NCI-H2081 (cell line): ENCODE measurements around the gene TIMM17A.

Source experiments
- DNase-seq, 2 experiments: peaks; one replicate each; lab custom pipeline; 2025; lab: John Stamatoyannopoulos, UW

The TIMM17A gene

DNA sequence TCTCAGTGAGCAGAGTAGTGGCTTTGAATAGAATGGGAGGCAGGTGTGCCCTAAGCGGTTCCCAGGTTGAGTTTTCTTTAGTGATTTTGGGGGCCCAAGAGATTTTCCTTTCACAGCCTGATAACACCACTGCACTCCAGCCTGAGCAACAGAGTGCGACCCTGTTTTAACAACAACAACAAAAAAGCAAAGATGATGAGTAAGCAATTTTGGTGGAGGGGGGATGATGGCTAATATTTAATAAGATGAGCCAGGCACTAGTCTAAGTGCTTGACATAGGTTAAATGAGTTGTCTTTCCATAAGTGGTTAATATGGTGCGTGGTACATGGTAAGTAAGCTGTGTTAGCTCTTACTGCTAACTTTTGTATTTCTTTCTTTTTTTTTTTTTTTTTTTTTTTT is 29.1 kb downstream of the TIMM17A start:
- DNase-seq, result no peak

- DNase-seq, result no peak
These were observed 30.1 kb downstream of the TIMM17A start for GRCh38 chr1:201985355-201985754.

- DNase-seq, result no peak
These were observed 33.3 kb downstream of the TIMM17A start for GRCh38 chr1:201988601-201989000.

GRCh38 chr1:201989354-201990128 is 34.2 kb downstream of the TIMM17A start:
- no peak for DNase-seq

- DNase-seq, result no peak
These were observed 35.1 kb downstream of the TIMM17A start for GRCh38 chr1:201990427-201990826.

- DNase-seq, result peak; percentile 80 to 88
These were observed 44.4 kb downstream of the TIMM17A start for GRCh38 chr1:201999625-202000238.

DNA sequence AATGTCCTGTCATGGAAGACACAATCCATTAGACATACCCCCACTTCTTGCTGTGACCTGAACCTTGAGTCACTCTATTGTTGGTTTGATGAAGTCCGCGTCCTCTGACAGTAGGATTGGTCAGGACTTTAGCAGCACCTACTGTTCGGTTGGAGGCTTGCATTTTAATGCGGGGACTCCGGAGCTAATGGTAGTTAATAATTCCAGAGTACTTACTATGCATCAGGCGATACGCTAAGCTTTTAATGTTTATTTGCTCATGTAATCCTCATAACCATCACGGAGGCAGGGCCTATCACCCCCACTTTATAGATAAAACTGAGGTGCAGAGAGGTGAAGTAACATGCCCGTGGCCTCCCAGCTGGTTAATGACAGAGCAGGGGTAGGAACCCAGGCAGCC is 47.2 kb downstream of the TIMM17A start:
- DNase-seq, result no peak

DNA sequence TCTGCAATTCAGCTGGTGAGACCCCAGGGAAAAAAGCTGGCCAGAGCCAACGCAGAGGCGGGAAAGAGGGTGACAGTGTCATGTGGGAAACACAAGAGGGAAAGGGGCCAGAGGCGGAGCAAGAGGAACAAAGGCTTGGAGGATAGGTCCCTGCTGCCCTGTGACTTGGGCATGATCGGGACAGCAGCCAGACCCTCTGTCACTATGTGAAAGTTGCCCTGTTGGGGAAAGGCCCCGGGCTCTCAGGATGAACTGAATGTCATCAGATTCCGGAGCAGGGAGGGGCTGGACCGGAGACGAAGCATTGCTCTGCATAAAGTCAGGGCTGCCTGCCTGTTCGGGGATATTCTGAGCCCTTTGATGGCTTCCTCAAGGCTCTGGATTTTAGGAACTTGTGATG is 49.4 kb downstream of the TIMM17A start:
- no peak for DNase-seq

DNA sequence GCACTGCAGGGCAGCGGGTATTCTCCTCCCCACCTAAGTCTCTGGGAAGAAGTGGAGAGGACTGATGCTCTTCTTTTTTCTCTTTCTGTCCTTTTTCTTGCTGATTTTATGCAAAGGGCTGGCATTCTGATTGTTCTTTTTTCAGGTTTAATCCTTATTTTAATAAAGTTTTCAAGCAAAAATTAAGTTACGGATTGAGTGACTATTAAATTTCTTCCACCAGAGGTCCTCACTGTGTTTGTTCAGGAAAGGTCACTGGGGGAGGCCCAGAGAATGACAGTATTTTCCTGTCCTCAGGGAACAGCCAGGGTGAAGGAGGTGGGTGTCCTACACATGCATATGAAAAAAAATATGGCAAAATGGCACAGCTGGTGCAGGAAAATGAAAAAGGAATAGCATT is 50.7 kb downstream of the TIMM17A start:
- no peak for DNase-seq

DNA sequence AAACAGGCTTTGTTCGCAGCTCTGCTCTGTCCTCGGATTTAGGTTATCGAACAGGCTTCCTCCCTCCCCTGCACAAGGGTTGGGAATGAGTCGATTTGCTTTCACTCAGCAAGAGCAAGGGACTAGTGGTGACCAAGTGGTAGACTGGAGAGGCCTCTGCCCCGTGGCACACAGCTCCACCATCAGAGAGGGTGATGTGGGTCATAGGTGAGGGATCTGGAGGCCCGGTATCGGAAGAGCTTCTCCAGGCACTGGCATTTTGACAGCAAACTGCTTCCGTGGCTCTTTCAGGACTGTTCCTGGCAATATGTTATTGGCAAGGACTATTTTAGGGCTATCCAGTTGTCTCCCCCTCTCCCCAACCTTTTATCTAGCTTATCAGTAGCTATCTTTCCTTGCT is 52.0 kb downstream of the TIMM17A start:
- no peak for DNase-seq

DNA sequence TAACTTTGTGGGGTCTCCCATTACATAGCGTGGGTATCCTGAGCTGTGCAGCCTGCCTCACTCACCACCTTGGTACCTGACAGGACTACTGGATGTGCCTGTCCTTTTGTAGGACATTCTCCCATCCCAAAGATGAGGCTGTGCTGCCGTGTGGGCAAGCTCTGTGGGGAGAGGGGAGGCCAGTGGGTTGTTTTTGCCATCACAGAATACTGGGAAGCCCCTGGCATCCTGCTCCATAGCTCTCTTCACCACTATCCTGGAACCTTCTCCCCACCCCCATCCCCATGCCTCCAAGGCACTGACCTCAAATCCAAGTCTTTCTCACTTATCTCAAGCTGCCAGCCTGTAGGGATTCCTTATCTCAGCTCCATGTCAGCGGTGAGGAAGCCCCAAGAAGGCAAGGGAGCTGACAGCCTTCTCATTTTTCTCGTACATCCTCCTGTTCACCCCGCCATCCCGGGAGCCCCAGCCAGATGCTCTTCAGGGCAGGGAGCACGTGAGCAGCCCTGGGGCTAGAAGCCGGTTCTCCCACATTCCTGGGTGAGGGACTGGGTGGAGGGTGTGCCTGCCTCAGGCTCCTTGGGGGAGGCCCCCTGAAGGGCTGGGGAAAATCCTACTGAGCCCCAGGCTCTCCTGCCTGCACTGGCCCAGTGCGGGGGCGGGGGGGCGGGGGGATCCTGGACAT is 52.6 kb downstream of the TIMM17A start:
- peak in 1 of 2 experiments; percentile 30 for DNase-seq

GRCh38 chr1:202009326-202010179 is 54.2 kb downstream of the TIMM17A start:
- peak; percentile 90 for DNase-seq

GRCh38 chr1:202010180-202011015 is 55.1 kb downstream of the TIMM17A start, which contains the start of gene ELF3:
TSS of gene ELF3 (plus strand) at chr1:202010587. CDS start at chr1:202011137, 550 bp downstream.
- DNase-seq, result peak; percentile 97 to 99

GRCh38 chr1:202011994-202012393 is 56.7 kb downstream of the TIMM17A start:
- DNase-seq, result peak in 1 of 2 experiments; percentile 49

- peak in 1 of 2 experiments; percentile 35 for DNase-seq
These were observed 57.5 kb downstream of the TIMM17A start for GRCh38 chr1:202012544-202013478.

- no peak for DNase-seq
These were observed 58.3 kb downstream of the TIMM17A start for GRCh38 chr1:202013603-202014002.

DNA sequence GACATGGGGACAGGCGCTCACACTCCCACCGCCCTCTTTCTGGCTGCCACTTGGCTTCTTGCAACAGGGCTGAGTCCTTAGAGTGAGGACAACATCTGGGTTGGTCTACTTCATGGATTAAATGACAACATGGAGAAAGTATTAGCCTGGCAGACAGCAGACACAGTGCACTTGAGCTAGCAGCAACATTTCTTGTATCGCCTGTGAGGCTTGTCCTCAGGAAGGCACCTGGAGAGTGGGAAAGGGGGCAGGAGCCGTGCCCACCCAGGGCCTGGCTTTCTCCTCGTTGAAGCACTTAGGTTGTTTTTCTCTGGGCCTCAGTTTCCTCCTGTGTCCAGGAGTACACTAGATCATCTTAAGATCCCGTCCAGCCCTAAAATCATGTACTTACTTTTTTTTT is 58.8 kb downstream of the TIMM17A start:
- no peak for DNase-seq

GRCh38 chr1:202014915-202015661 is 59.8 kb downstream of the TIMM17A start:
- no peak for DNase-seq

GRCh38 chr1:202015662-202015937 is 60.3 kb downstream of the TIMM17A start:
- DNase-seq, result no peak
